A549 (cell line): ENCODE results near the gene DDX11. TPM values are rescaled to one million over a fixed set of nuclear protein-coding genes. Genes with fewer than 3 reads are reported as not detected.
"Not testable (repeated sequence)": the region's sequence is repeated elsewhere in the genome, so short reads cannot be mapped to it uniquely, and the experiment has no call there.

Experiments used
- ATAC-seq, 2 experiments: fragments of 200-7000 bp in 1 of 2; fragments of >200 bp in 1 of 2; cut with Nextera tagmentation in 1 of 2; cut with Tn5 transposase in 1 of 2; 3 replicates each; pipeline versions ENCODE4 v1.8.0 to v1.9.1; 2018 to 2020; ENCODE audit warnings: mild to moderate bottlenecking in 1 of 2, moderate library complexity in 1 of 2
- CTCF ChIA-PET: fragments of 300-600 bp; sonication (Branson Sonifier 250); formaldehyde crosslinking; extraction: SDS; loops from one replicate; lab custom pipeline; 2021; ENCODE audit warnings: antibody characterized with exemption, inconsistent platforms; lab: Yijun Ruan, JAX
- POLR2A ChIA-PET: fragments of 350-600 bp; formaldehyde crosslinking; extraction: SDS; loops from one replicate; lab custom pipeline; 2021; ENCODE audit warnings: antibody characterized with exemption, inconsistent platforms; lab: Yijun Ruan, JAX
- DNase-seq, 2 experiments: peaks; one replicate each; pipeline versions ENCODE4 v3.0.0 to v3.0.0-alpha.2; 2011 to 2016; ENCODE audit warnings: low read depth in 1 of 2, low spot score in 1 of 2
- FAIRE-seq: peaks from 2 replicates; lab custom pipeline; 2011; peaks lifted over from hg19 to GRCh38; lab: Jason Lieb, UNC
- H3K27ac ChIP-seq, 2 experiments: fragments of >200 bp; sonication (Bioruptor Twin); formaldehyde crosslinking; 3 replicates each; pipeline ENCODE4 v1.5.1; 2016 to 2017
- H3K4me1 ChIP-seq: fragments of >200 bp; sonication (Bioruptor Twin); formaldehyde crosslinking; 3 replicates; pipeline ENCODE4 v1.6.1; 2016
- H3K4me2 ChIP-seq: fragments of >200 bp; sonication (Bioruptor Twin); formaldehyde crosslinking; 3 replicates; pipeline ENCODE4 v1.6.1; 2016
- H3K4me3 ChIP-seq: fragments of >200 bp; sonication (Bioruptor Twin); formaldehyde crosslinking; 3 replicates; pipeline ENCODE4 v1.5.1; 2016
- H3K9me3 ChIP-seq: fragments of >200 bp; sonication (Bioruptor Twin); formaldehyde crosslinking; 3 replicates; pipeline ENCODE4 v1.6.1; 2016
- ATOH8 ChIP-seq: fragments of 250-450 bp; sonication (Bioruptor Pico); IDR thresholded peaks from 2 replicates; pipeline ENCODE4 v1.5.0; 2020; ENCODE audit warnings: low read depth, mild to moderate bottlenecking, moderate library complexity
- BCL3 ChIP-seq: fragments of >200 bp; sonication (Bioruptor Twin); formaldehyde crosslinking; IDR thresholded peaks from 3 replicates; pipeline ENCODE4 v1.6.1; 2016
- E2F6 ChIP-seq: IDR thresholded peaks from 2 replicates; pipeline ENCODE4 v1.6.1; 2012; ENCODE audit warnings: low read depth, borderline replicate concordance
- EHMT2 ChIP-seq: fragments of 200-600 bp; sonication (generic); IDR thresholded peaks from 2 replicates; pipeline ENCODE4 v1.6.1; 2016; ENCODE audit warnings: antibody characterized with exemption, low read depth, mild to moderate bottlenecking, moderate library complexity
- ESRRA ChIP-seq: fragments of 150-350 bp; IDR thresholded peaks from 2 replicates; pipeline ENCODE4 v1.6.1; 2014; ENCODE audit warnings: mild to moderate bottlenecking, low read length, borderline replicate concordance
- FOSB ChIP-seq: fragments of 250-450 bp; sonication (Bioruptor Pico); IDR thresholded peaks from 2 replicates; pipeline ENCODE4 v1.5.0; 2020; ENCODE audit warnings: mild to moderate bottlenecking, moderate library complexity
- FOSL2 ChIP-seq, 2 experiments: fragments of 450-650 bp in 1 of 2; fragments of >200 bp in 1 of 2; sonication (Bioruptor Twin) in 1 of 2; formaldehyde crosslinking; IDR thresholded peaks; 2 replicates each; pipeline versions ENCODE4 v1.5.0 to v1.6.1; 2016 to 2020; ENCODE audit warnings: mild to moderate bottlenecking in 1 of 2, moderate library complexity in 1 of 2
- GATA3 ChIP-seq: IDR thresholded peaks from 2 replicates; pipeline ENCODE4 v1.6.1; 2012; ENCODE audit warnings: borderline replicate concordance
- HMGXB4 ChIP-seq: fragments of 250-450 bp; sonication (Bioruptor Pico); IDR thresholded peaks from 2 replicates; pipeline ENCODE4 v1.5.0; 2021; ENCODE audit warnings: mild to moderate bottlenecking, moderate library complexity, borderline replicate concordance
- HOXB13 ChIP-seq: fragments of 250-450 bp; sonication (Bioruptor Pico); IDR thresholded peaks from 2 replicates; pipeline ENCODE4 v1.5.0; 2020; ENCODE audit warnings: low read depth, mild to moderate bottlenecking, moderate library complexity
- HOXB5 ChIP-seq: fragments of 250-450 bp; sonication (Bioruptor Pico); IDR thresholded peaks from 2 replicates; pipeline ENCODE4 v1.5.0; 2020; ENCODE audit warnings: mild to moderate bottlenecking, moderate library complexity
- JUN ChIP-seq, 2 experiments: fragments of >200 bp; sonication (Bioruptor Twin); formaldehyde crosslinking; IDR thresholded peaks; 2 replicates in 1 of 2; 3 replicates in 1 of 2; pipeline ENCODE4 v1.6.1; 2016 to 2017
- KDM1A ChIP-seq: fragments of 200-600 bp; sonication (generic); IDR thresholded peaks from 2 replicates; pipeline ENCODE4 v1.6.1; 2016; ENCODE audit warnings: low read depth, mild to moderate bottlenecking
- KDM5A ChIP-seq: fragments of 200-600 bp; sonication (generic); IDR thresholded peaks from 2 replicates; pipeline ENCODE4 v1.6.1; 2016; ENCODE audit warnings: antibody characterized with exemption, mild to moderate bottlenecking
- MAX ChIP-seq: IDR thresholded peaks from 2 replicates; pipeline ENCODE4 v1.6.1; 2012
- MYC ChIP-seq: IDR thresholded peaks from 2 replicates; pipeline ENCODE4 v1.6.1; 2012; ENCODE audit warnings: mild to moderate bottlenecking, inconsistent platforms, low read length, improper control_type of control experiment, borderline replicate concordance
- PBX3 ChIP-seq: IDR thresholded peaks from 2 replicates; pipeline ENCODE4 v1.6.1; 2012
- PHF8 ChIP-seq: fragments of 200-600 bp; sonication (generic); IDR thresholded peaks from 2 replicates; pipeline ENCODE4 v1.6.1; 2016; ENCODE audit warnings: low read depth, mild to moderate bottlenecking, antibody characterized with exemption, moderate library complexity, borderline replicate concordance
- POLR2A ChIP-seq: IDR thresholded peaks from 2 replicates; pipeline ENCODE4 v1.6.1; 2012; ENCODE audit warnings: mild to moderate bottlenecking, low read length
- RARB ChIP-seq: fragments of 250-450 bp; sonication (Bioruptor Pico); IDR thresholded peaks from 2 replicates; pipeline ENCODE4 v1.8.0; 2021; ENCODE audit warnings: mild to moderate bottlenecking, moderate library complexity
- RFX5 ChIP-seq: fragments of 450-650 bp; IDR thresholded peaks from 2 replicates; pipeline ENCODE4 v1.7.1; 2014; ENCODE audit warnings: antibody characterized with exemption, mild to moderate bottlenecking, moderate library complexity
- TP53 ChIP-seq: fragments of 250-450 bp; sonication (Bioruptor Pico); IDR thresholded peaks from 2 replicates; pipeline ENCODE4 v1.5.0; 2021; ENCODE audit warnings: mild to moderate bottlenecking, moderate library complexity
- ZNF302 ChIP-seq: fragments of 250-450 bp; sonication (Bioruptor Pico); IDR thresholded peaks from 2 replicates; pipeline ENCODE4 v1.9.0; 2021; ENCODE audit warnings: inconsistent platforms, mild to moderate bottlenecking, moderate library complexity
- ZSCAN20 ChIP-seq: fragments of 250-450 bp; sonication (Bioruptor Pico); IDR thresholded peaks from 2 replicates; pipeline ENCODE4 v1.8.0; 2022; ENCODE audit warnings: mild to moderate bottlenecking, moderate library complexity
- WGBS: methylation state at CpG from one replicate; pipeline ENCODE4 v1.1.6; 2017; ENCODE audit errors: missing lambda C conversion rate; 5-methylcytosine and 5-hydroxymethylcytosine counted together
- polyA minus RNA-seq: library from RNA; depleted of rRNA, polyadenylated mRNA; stranded (reverse); fragments of >200 nt; gene quantifications from 2 replicates; pipeline ENCODE4 v1.2.3, GENCODE V29; 2011; rRNA and poly(A)+ RNA removed
- polyA plus RNA-seq, 4 experiments: library from polyadenylated mRNA; depleted of rRNA in 3 of 4; stranded (reverse); fragments of >200 nt; fragmentation: RNase III in 1 of 4; extraction: RNeasy Plus Mini Kit Qiagen cat#74134 plus additional on column Dnase treatment in 1 of 4; gene quantifications; 2 replicates in 3 of 4; 3 replicates in 1 of 4; pipeline ENCODE4 v1.2.3, GENCODE V29; 2011 to 2017

DDX11 gene
- 36.7 and 36.9 TPM in 2 replicates for polyA plus RNA-seq (2011; rRNA removed)
- polyA plus RNA-seq (2012; cell fraction: cytosol; rRNA removed) = 58.3 and 65.9 TPM in 2 replicates
- 395 and 413 TPM in 2 replicates for polyA plus RNA-seq (2012; cell fraction: nucleus; rRNA removed)
- polyA plus RNA-seq (2017; fragmentation: RNase III; extraction: RNeasy Plus Mini Kit Qiagen cat#74134 plus additional on column Dnase treatment) = 63.7 to 76.0 TPM (median 69.2 TPM) in 3 replicates
- polyA minus RNA-seq = 65.6 and 73.0 TPM in 2 replicates

GRCh38 chr12:31073527-31074332 lies at the start of gene DDX11:
DDX11 (plus strand) TSS chr12:31073860; CDS start chr12:31078394, 4,534 bp downstream.
- H3K27ac ChIP-seq = peak within 1 kb of the TSS; percentile 88 to 89
- H3K4me1 ChIP-seq = peaks cover 23% of the 10 kb centered on the region
- POLR2A ChIA-PET, H3K9me3 ChIP-seq, FAIRE-seq: not testable (repeated sequence)
- DNase-seq = peak; percentile 91 to 95
- H3K4me3 ChIP-seq = peak within 1 kb of the TSS; percentile 65
- WGBS = 2% methylated on average over 38 of the region's 58 CpGs
- CTCF ChIA-PET = interaction anchor here (0.9 to 1.7 kb wide), 2 partner anchors 161 to 166 kb away, joined by 3 read pairs; no protein-coding TSS in a partner anchor
- H3K4me2 ChIP-seq = peak within 1 kb of the TSS; percentile 82
- peak; percentile 93 to 96 for ATAC-seq
- peak; percentile 92 for TF ChIP-seq PBX3
- peak; percentile 26; the same call in 1 of the 2 replicates for TF ChIP-seq KDM5A
- TF ChIP-seq POLR2A = peak; percentile 49
- TF ChIP-seq MAX = peak; percentile 95
- peak; percentile 39 to 84; a peak in 4 of 5 replicates for TF ChIP-seq JUN (IDR thresholded peaks at IDR 0.05)
- peak; percentile 91 for TF ChIP-seq E2F6
- TF ChIP-seq BCL3 = peak; percentile 64; the same call in 1 of the 3 replicates
- 0 out of 2 replicates have a peak, but pooled peaks have one; percentile 22 for TF ChIP-seq RFX5

GRCh38 chr12:31026202-31026601 lies 47.5 kb upstream of the DDX11 start:
- Histone ChIP-seq H3K27ac (no peak overlapping the region), H3K4me2 (no peak overlapping the region)
- no peak for FAIRE-seq
- TF ChIP-seq TP53 (CRISPR knock-in tag) = no peak
- TF ChIP-seq EHMT2 = no peak
- no peak for TF ChIP-seq ESRRA
- no peak for TF ChIP-seq GATA3
- TF ChIP-seq PHF8 = no peak
- TF ChIP-seq POLR2A = no peak
- no peak for TF ChIP-seq HOXB5 (CRISPR knock-in tag)
- no peak for TF ChIP-seq ATOH8
- TF ChIP-seq FOSL2 (IDR thresholded peaks at IDR 0.05) = no peak
- TF ChIP-seq FOSL2 (CRISPR knock-in tag; IDR thresholded peaks at IDR 0.05) = no peak
- no peak for TF ChIP-seq JUN (IDR thresholded peaks at IDR 0.05)
- no peak for TF ChIP-seq RARB (CRISPR knock-in tag)
- TF ChIP-seq FOSB (CRISPR knock-in tag) = no peak
- no peak for TF ChIP-seq MYC
- TF ChIP-seq HOXB13 (CRISPR knock-in tag) = no peak
- no peak for TF ChIP-seq ZSCAN20 (CRISPR knock-in tag)
- no peak for TF ChIP-seq MAX
- TF ChIP-seq HMGXB4 (CRISPR knock-in tag) = no peak
- TF ChIP-seq KDM1A = no peak
- TF ChIP-seq ZNF302 = no peak
- TF ChIP-seq, all 56 proteins: peak for 0
- Histone ChIP-seq H3K4me1 (no peaks in the 10 kb centered on the region), H3K9me3 (no peaks in the 10 kb centered on the region), H3K4me3 (no peak overlapping the region)
- no peak for ATAC-seq
- DNase-seq = no peak
- WGBS = 61% methylated on average over 7 of the region's 7 CpGs
- ChIA-PET CTCF (interaction anchor here (1.6 kb wide), 1 partner anchor 175 kb away, joined by 4 read pairs; no protein-coding TSS in a partner anchor), POLR2A (no interaction called here)

- H3K4me3 ChIP-seq, H3K4me2 ChIP-seq, H3K9me3 ChIP-seq, DNase-seq, ATAC-seq, H3K27ac ChIP-seq, FAIRE-seq, POLR2A ChIA-PET, H3K4me1 ChIP-seq: not testable (repeated sequence)
- 90% methylated on average over 5 of the region's 5 CpGs for WGBS
- CTCF ChIA-PET = interaction anchor here (1.4 to 1.6 kb wide), 2 partner anchors 41 to 176 kb away, joined by 4 read pairs; no protein-coding TSS in a partner anchor
Observed at GRCh38 chr12:31027006-31027405, 46.7 kb upstream of the DDX11 start.
